Peyer's patch (tissue), 4 donors: ENCODE results near the gene LRRK2. TPM values are rescaled to one million over a fixed set of nuclear protein-coding genes. Genes with fewer than 3 reads are reported as not detected.
A peak's percentile ranks its signal among the peaks of the same experiment; 100 is the strongest.

Experiments used
- DNase-seq, 3 donors: peaks; one replicate each; pipeline ENCODE4 v3.0.0-alpha.2; 2017 to 2019
- H3K27ac ChIP-seq, 4 donors: fragments of 200-600 bp; sonication (generic); one replicate each; pipeline ENCODE4 v1.5.1; 2016 to 2019
- H3K27me3 ChIP-seq, 2 donors: fragments of 200-600 bp; sonication (generic); one replicate each; pipeline ENCODE4 v1.5.1; 2019
- H3K36me3 ChIP-seq, 3 donors: fragments of 200-600 bp; sonication (generic); one replicate each; pipeline ENCODE4 v1.5.1; 2016 to 2019
- H3K4me1 ChIP-seq, 4 donors: fragments of 200-600 bp; sonication (generic); one replicate each; pipeline ENCODE4 v1.5.1; 2016 to 2019
- H3K4me3 ChIP-seq, 4 donors: fragments of 200-600 bp; sonication (generic); 1 replicate in 3 of 4; 2 replicates in 1 of 4; pipeline ENCODE4 v1.5.1; 2016 to 2019; ENCODE audit warnings: mild to moderate bottlenecking in 1 of 4
- H3K9me3 ChIP-seq, 4 donors: fragments of 200-600 bp; sonication (generic); one replicate each; pipeline ENCODE4 v1.5.1; 2016 to 2019; ENCODE audit warnings: mild to moderate bottlenecking in 1 of 4
- POLR2A ChIP-seq, 2 donors: fragments of 450-650 bp; IDR thresholded peaks; one replicate each; pipeline ENCODE4 v1.5.1; 2017; ENCODE audit warnings: antibody characterized with exemption in 2 of 2, mild to moderate bottlenecking in 2 of 2, moderate library complexity in 2 of 2
- total RNA-seq, 4 donors: library from RNA; depleted of rRNA; stranded (reverse); fragments of >200 nt; gene quantifications; one replicate each; pipeline ENCODE4 v1.1.0, GENCODE V29; 2016
- TF ChIP-seq, protein P1 (sequence below), 6 experiments: fragments of 450-650 bp in 4 of 6; fragments of 200-600 bp in 2 of 6; sonication (generic) in 1 of 6; IDR thresholded peaks; one replicate each; pipeline ENCODE4 v1.5.1; 2017 to 2019; ENCODE audit warnings: antibody characterized with exemption in 6 of 6, mild to moderate bottlenecking in 3 of 6, moderate library complexity in 1 of 6

The LRRK2 gene
- total RNA-seq, 4 donors from 2014 or later: 2.6 to 44.6 (median 4.9) TPM

- no peak for DNase-seq
- Histone ChIP-seq H3K4me1 (no peaks in the 10 kb centered on the region), H3K36me3 (no peaks in the 10 kb centered on the region), H3K4me3 (no peak overlapping the region), H3K9me3 (no peaks in the 10 kb centered on the region), H3K27ac (no peak overlapping the region), H3K27me3 (no peaks in the 10 kb centered on the region)
- no peak for TF ChIP-seq POLR2A (IDR thresholded peaks at IDR 0.05)
- TF ChIP-seq, protein P1, sequence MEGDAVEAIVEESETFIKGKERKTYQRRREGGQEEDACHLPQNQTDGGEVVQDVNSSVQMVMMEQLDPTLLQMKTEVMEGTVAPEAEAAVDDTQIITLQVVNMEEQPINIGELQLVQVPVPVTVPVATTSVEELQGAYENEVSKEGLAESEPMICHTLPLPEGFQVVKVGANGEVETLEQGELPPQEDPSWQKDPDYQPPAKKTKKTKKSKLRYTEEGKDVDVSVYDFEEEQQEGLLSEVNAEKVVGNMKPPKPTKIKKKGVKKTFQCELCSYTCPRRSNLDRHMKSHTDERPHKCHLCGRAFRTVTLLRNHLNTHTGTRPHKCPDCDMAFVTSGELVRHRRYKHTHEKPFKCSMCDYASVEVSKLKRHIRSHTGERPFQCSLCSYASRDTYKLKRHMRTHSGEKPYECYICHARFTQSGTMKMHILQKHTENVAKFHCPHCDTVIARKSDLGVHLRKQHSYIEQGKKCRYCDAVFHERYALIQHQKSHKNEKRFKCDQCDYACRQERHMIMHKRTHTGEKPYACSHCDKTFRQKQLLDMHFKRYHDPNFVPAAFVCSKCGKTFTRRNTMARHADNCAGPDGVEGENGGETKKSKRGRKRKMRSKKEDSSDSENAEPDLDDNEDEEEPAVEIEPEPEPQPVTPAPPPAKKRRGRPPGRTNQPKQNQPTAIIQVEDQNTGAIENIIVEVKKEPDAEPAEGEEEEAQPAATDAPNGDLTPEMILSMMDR (IDR thresholded peaks at IDR 0.05): no peak
Measured at GRCh38 chr12:40253936-40254335, 29.1 kb downstream of the LRRK2 start.

DNA sequence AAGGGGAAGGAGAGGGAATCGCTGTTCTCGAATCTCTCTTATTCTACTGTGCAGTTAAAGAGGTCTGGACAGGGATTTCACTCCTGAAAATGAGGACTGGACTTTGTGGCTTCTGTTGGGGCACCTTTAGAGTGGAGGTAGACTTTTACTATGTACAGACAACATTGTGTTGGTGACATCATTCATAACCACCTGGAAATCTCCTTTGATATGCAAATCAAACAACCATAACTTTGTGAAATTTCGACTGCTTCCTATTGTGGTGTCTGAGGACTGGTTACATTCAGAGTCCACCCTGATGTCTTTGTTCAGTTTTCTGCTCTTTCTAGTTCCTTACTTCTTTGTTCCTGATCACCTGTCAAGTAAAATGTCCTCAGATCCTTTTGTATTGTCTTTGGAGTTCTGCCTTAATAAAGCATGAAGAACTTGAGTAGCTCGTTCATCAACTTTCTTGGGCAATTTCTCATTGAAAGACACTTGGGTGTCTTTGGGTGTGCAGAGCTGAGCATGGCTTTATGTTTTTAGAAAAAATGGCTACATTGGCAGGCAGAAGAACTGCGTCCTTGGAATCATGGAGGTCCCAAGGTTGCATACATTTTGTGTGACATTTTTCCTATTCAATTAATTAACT is 29.8 kb downstream of the LRRK2 start:
- Histone ChIP-seq H3K27ac (no peak overlapping the region), H3K27me3 (no peaks in the 10 kb centered on the region), H3K4me1 (no peaks in the 10 kb centered on the region), H3K9me3 (no peaks in the 10 kb centered on the region), H3K4me3 (no peak overlapping the region), H3K36me3 (no peaks in the 10 kb centered on the region)
- DNase-seq: no peak
- TF ChIP-seq POLR2A (IDR thresholded peaks at IDR 0.05): no peak
- TF ChIP-seq, protein P1 (IDR thresholded peaks at IDR 0.05): no peak

DNA sequence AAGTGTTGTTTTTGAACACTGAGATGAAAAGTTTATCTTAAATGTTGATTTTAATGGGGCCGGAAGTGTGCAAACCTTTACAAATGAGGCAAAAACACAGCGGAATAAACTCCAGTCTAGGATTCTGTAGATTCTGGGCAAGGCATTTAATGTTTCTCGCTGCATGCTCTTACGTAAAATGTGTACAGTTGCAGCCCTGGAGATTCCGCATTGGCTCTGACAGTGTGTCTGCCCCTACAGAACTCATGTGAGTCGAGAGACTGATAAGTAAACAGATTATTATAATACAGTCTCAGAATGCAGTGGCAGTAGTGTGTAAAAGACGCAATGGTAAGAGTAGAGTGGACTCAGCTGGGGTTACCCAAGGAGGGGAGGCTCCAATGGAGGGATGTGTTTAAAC is 33.6 kb downstream of the LRRK2 start:
- H3K27me3 ChIP-seq: no peaks in the 10 kb centered on the region
- TF ChIP-seq, protein P1 (IDR thresholded peaks at IDR 0.05): no peak
- TF ChIP-seq POLR2A (IDR thresholded peaks at IDR 0.05): no peak
- DNase-seq: no peak
- H3K27ac ChIP-seq: no peak overlapping the region
- no peaks in the 10 kb centered on the region for H3K36me3 ChIP-seq
- no peaks in the 10 kb centered on the region for H3K4me1 ChIP-seq
- no peak overlapping the region for H3K4me3 ChIP-seq
- no peaks in the 10 kb centered on the region for H3K9me3 ChIP-seq

DNA sequence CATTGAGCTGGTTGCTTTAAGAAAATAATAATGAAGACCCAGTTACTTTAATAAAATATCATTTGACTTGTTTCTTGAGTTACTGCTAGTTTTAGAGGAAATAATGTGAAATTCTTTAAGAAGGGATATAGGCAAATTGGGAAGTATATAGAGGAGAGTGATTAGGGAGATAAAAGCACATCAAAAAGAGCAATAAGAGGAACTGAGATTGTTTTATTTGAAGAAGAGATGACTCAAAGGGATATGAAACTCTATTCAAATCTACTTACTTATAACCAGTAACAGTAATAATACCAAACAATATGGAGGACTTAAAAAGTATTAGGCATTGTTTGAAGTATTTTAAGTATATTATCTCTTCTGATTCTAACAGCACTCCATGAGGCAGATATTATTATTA is 37.1 kb downstream of the LRRK2 start:
- DNase-seq: no peak
- Histone ChIP-seq H3K9me3 (no peaks in the 10 kb centered on the region), H3K27me3 (no peaks in the 10 kb centered on the region), H3K4me3 (no peak overlapping the region), H3K27ac (no peak overlapping the region), H3K4me1 (no peaks in the 10 kb centered on the region), H3K36me3 (no peaks in the 10 kb centered on the region)
- TF ChIP-seq, protein P1 (IDR thresholded peaks at IDR 0.05): no peak
- TF ChIP-seq POLR2A (IDR thresholded peaks at IDR 0.05): no peak

GRCh38 chr12:40262657-40263056 is 37.9 kb downstream of the LRRK2 start:
- Histone ChIP-seq H3K9me3 (no peaks in the 10 kb centered on the region), H3K36me3 (no peaks in the 10 kb centered on the region), H3K4me1 (no peaks in the 10 kb centered on the region), H3K27ac (peak overlapping the region in 1 of 4 donors; percentile 33), H3K4me3 (no peak overlapping the region), H3K27me3 (no peaks in the 10 kb centered on the region)
- TF ChIP-seq, protein P1 (IDR thresholded peaks at IDR 0.05): no peak
- no peak for TF ChIP-seq POLR2A (IDR thresholded peaks at IDR 0.05)
- no peak for DNase-seq
